GM19239 (cell line): ENCODE results near the gene GOLGA6C.
"Not testable (repeated sequence)": the region's sequence is repeated elsewhere in the genome, so short reads cannot be mapped to it uniquely, and the experiment has no call there.

Experiments used
- DNase-seq: peaks from one replicate; pipeline ENCODE4 v3.0.0; 2011; ENCODE audit warnings: low spot score; ENCODE audit not compliant: insufficient read length
- FAIRE-seq: peaks from 2 replicates; lab custom pipeline; 2011; peaks lifted over from hg19 to GRCh38; lab: Jason Lieb, UNC

The GOLGA6C gene

GRCh38 chr15:75225951-75226732 lies 32.0 kb upstream of the GOLGA6C start:
- FAIRE-seq (no peak), DNase-seq (no peak)

- FAIRE-seq, DNase-seq: not testable (repeated sequence)
These were observed 31.0 kb upstream of the GOLGA6C start for GRCh38 chr15:75227112-75227511.

GRCh38 chr15:75227663-75228280 lies 30.4 kb upstream of the GOLGA6C start:
- FAIRE-seq: no peak

GRCh38 chr15:75228787-75229186 lies 29.3 kb upstream of the GOLGA6C start:
- FAIRE-seq (no peak), DNase-seq (no peak)

More at GRCh38 chr15:75227663-75228280, 30.4 kb upstream of the GOLGA6C start:
- no peak for DNase-seq

GRCh38 chr15:75229191-75230015 lies 28.7 kb upstream of the GOLGA6C start:
- FAIRE-seq (no peak), DNase-seq (no peak)

GRCh38 chr15:75230016-75230343 lies 28.2 kb upstream of the GOLGA6C start:
- FAIRE-seq (no peak), DNase-seq (no peak)

- FAIRE-seq: no peak
- DNase-seq: no peak
These were observed 27.4 kb upstream of the GOLGA6C start for GRCh38 chr15:75230551-75231371.

GRCh38 chr15:75231836-75232235 lies 26.3 kb upstream of the GOLGA6C start:
- no peak for DNase-seq
- FAIRE-seq: no peak

GRCh38 chr15:75232252-75232813 lies 25.8 kb upstream of the GOLGA6C start:
- DNase-seq (no peak), FAIRE-seq (no peak)

GRCh38 chr15:75232826-75233503 lies 25.2 kb upstream of the GOLGA6C start:
- DNase-seq: no peak
- FAIRE-seq: no peak

- FAIRE-seq (no peak), DNase-seq (no peak)
These were observed 24.5 kb upstream of the GOLGA6C start for GRCh38 chr15:75233504-75234190.

- DNase-seq: no peak
These were observed 23.8 kb upstream of the GOLGA6C start for GRCh38 chr15:75234191-75234810.

GRCh38 chr15:75235051-75235673 lies 23.0 kb upstream of the GOLGA6C start:
- FAIRE-seq (no peak), DNase-seq (no peak)

More at GRCh38 chr15:75234191-75234810, 23.8 kb upstream of the GOLGA6C start:
- FAIRE-seq: no peak

GRCh38 chr15:75235760-75236729 lies 22.1 kb upstream of the GOLGA6C start:
- FAIRE-seq: no peak
- DNase-seq: no peak

- FAIRE-seq (no peak), DNase-seq (no peak)
These were observed 20.7 kb upstream of the GOLGA6C start for GRCh38 chr15:75237316-75237982.

GRCh38 chr15:75238150-75238549 lies 20.0 kb upstream of the GOLGA6C start:
- DNase-seq (no peak), FAIRE-seq (no peak)
